ENCODE measurements around the gene EWSR1.

Gene EWSR1

DNA sequence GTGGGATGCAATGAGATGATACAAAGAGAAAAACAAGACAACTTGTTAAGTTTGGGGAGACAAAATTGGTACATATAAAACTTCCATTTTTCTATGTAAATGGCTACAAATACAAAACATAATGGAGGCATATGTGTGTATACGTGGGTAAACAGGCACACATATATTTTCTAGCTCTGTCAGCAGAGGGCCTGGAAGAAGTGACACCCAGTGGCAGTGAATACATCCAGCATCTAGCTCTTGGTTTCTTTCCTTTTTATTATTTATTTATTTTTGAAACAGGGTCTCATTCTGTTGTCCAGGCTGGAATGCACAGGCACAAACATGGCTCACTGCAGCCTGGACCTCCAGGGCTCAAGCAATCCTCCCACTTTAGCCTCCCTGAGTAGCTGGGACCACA lies 52.5 kb downstream of the EWSR1 start:
- DNase-seq, result no peak

DNA sequence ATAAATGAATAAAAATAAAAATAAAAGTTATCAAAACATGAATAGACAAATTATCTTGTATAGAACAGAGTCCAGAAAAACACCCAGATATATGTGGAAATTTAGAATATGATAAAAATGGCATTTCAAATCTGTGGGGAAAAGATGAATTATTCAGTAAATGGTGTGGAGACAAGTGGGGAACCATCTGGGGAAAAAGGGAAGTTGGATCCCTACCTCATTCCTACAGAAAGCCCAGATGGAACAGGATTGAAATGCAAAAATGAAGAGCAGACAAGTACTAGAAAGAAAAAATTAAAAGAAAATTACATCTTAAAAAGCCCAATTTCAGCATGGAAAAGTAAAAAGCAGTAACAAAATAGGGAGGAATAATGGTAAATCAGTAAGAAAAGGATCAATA lies 55.6 kb downstream of the EWSR1 start:
- no peak for DNase-seq

DNA sequence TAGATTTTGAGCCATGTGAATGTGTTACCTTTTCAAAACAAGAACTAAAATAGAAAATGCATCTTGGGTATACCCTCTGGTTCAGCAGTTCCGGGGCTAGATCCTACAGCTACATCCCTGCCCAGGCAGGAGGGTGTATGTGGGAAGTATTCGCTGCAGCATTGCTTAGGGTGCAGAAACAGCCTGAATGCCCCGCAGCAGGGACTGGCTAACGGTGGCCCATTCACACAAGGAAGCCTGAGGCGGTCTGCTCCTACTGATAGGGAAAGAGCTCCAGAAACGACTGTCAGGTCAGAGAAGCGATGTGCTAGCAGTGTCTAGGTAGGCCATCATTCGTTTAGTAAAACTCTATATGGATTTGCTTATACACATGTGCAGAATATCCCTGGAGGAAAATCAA lies 57.3 kb downstream of the EWSR1 start:
- DNase-seq, result no peak

DNA sequence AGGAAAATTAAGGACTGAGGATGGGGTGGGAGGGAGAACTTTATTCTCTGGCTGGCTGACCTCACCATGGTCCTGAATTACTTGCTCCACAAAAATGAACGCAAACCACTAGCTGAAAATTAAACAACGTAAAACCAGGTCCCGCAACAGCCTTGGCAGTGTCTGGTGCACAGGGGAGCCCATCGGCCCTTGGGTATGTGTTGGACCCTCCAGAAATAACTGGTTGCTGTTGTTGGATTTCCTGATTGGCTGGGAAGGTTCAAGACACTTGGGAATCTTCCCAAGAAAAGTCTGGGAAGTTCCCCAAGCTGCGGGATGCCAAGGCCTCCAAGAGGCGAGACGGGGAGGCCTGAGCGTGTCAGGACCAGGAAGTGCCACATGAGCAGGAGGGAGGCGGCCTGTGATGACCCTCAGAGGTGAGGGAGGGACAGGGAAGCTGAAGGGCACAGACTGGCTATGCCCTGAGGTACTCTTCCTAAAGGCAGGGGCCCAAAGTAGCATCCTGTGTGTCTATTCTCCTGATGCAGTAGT lies 57.8 kb downstream of the EWSR1 start:
- no peak for DNase-seq

DNA sequence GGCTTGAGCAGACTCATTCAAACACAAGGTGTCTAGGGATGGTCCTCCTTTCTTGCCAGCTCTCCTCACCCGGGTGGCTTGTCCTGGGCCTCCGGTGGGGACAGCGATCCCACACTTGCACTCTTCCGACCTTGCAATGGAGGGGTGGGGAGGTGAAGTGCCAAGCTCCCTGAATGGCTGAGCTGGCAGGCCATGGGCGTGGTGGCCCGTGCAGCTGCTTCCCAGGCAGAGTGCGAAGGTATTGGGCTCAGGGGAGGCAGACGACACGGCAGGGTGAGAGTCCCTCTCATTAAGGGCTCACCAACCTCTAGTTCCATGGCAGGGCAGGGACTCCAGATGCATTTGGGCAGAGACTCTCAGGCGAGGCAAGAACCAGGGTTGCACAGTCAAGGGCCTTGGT lies 58.4 kb downstream of the EWSR1 start:
- no peak for DNase-seq

DNA sequence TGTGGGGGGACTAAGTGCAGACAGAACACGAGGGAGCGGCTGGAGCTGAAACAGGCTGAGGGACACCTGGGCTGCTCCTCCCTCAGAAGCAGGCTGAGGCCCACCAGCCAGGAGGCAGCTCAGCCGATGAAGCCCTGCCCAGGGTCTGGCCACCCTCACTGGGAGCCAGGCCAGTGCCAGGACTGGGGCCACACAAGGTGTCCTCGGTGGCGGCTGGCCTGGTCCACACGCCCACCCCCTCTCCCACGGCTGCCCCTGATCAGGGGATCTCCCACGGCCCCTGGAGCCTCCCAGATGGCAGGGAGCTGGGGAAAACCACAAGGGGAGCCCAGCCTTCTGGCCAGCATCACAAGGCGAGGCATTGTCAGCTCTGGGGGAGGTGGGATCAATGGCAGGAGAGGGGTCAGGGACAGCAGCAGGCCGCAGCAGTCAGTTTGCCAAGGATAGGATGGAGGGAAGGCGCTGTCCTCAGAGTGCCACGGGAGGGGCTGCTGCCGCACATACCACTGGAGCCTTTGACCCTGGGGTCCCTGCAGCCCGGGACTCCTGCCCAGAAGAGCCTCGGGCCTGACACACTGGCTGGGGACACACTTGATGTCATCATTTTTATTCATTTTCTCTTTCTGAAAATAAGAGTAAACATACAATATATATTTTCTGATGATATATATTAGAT lies 59.2 kb downstream of the EWSR1 start:
- DNase-seq, result no peak

DNA sequence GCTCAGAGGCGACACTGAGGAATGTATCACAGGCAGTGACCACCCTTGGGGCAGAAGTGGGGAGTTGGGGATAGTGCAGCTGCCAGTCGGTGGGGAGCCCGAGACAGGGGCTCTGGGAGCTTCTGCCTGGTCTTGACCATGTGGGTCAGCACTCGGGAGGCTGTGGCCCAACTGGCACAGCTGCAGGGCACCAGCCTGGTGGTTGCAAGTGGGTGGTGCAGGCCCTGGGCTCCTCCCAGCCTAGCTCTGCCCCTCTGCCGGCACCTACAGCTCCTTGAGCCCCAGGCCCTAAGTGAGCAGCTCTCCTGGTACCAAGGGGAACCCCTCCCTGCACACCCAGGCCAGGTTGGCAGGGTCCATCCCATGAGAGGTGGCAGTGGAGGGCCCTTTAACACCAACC lies 60.0 kb downstream of the EWSR1 start:
- no peak for DNase-seq

DNA sequence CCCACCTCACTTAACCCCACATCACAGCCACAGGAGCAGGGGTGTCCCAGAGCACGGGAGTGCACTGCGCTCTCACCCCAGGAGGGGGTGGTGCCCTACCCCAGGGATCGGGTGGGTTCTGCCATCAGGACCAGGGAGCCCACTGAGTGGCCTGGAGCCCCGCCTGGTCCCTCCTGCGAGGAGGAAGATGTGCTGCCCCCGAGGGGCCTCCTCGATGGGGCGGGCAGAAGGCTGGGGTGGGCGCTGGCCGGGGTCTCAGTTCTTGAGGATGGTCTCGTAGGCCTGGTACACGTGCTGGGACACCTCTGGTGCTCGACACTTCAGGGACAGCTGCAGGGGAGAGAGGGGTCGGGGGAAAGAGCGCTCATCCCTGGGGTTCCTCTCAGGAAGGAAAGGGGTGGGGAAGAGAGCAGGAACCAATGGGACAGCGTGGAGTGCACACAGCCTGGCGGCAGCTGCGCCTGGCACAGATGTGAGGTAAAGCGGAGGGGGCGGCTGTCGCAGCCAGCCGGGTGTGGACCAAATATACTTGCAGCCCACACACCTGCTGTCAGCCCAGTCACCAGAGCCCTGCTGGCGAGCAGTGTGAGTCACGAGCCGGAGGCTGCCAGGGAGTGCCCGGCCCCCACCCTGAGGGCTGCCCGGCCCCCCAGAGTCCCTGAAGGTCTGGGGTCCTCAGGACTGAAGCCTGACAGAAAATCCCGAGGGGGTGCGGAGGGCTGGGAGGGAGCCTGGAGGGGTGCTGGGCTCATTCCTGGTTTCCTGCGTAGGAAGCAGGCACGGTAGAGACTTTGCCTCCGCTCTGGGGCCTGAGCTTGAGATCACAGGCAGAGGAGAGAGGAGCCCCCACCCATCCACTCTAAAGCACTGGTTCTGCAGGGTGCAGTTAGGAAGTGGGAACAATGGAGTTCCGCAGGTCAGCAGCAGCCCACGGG lies 60.8 kb downstream of the EWSR1 start:
- DNase-seq, result no peak

DNA sequence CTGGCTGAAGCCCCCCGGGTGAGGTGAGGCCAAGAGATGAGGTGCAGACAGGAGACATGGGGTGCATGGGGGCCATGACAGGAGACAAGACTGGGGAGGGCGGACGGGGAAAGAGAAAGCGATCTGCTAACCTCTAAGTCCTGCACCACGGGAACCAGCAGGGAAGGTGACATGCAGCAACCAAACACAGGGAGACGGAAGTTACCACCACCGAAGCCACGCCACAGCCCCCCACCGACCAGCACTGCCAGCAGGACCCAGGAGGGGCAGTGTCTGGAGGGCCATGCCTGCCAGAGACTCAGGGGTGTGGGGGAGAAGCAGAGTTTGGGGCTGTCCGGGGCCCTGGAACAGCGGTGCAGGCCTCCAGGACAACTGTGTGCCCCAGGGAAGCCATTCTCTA lies 61.5 kb downstream of the EWSR1 start:
- no peak for DNase-seq

DNA sequence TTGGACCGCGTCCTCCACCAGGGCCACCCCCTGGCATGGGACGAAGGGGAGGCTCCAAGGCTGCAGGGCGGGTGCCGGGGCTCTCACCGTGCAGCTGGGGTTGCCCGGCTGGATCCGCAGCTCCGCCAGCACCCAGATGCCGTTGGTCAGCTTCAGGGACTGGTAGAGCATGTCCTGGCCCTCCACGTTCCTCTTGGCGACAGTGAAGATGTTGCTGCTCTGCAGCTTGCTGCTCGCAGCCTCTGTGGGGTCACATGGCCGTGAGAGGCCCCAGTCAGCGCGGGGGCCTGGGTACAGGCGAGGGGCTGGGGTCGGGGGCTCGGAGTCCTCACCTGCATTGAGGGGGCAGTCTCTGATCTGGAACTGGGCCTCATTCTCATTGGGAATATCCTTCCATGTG lies 62.2 kb downstream of the EWSR1 start:
- DNase-seq, result no peak

DNA sequence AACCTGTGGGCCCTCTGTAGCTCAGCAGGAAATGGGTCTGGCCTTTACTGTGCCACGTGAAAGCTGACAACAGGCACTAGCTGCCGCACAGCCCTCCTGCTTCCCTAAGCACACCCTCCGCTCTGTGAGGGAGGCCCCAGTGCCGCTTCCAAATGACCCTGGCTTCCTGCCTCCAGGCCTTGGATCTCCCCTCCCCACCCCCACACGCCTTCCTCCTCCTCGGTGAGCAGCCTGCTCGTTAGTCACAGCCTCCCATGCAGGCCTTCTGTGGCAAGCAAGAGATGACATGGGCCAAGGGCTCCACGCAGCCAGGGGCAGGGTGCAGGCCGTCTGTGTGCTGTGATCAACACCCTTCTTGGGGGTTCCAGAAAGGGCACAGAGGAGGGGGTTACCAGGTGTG lies 62.7 kb downstream of the EWSR1 start:
- no peak for DNase-seq

DNA sequence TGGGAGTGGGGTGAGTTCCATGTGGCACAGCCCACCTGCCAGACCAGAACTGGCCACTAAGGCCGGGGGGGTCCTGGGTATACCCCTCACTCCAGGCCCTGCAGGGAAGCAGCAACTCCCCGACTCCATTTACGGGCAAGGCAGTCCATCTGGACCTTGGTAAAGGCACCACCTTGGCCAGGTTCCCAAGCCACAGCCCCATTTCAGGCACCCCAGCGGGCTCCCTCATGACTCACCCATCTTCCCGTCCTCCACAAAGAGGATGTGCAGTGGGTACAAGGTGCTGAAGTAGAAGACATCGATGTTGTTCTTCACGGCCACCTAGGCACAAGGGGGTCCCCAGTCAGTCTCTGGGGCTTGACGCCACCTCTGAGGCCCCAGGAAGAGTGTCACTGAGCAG lies 63.1 kb downstream of the EWSR1 start:
- no peak for DNase-seq

DNA sequence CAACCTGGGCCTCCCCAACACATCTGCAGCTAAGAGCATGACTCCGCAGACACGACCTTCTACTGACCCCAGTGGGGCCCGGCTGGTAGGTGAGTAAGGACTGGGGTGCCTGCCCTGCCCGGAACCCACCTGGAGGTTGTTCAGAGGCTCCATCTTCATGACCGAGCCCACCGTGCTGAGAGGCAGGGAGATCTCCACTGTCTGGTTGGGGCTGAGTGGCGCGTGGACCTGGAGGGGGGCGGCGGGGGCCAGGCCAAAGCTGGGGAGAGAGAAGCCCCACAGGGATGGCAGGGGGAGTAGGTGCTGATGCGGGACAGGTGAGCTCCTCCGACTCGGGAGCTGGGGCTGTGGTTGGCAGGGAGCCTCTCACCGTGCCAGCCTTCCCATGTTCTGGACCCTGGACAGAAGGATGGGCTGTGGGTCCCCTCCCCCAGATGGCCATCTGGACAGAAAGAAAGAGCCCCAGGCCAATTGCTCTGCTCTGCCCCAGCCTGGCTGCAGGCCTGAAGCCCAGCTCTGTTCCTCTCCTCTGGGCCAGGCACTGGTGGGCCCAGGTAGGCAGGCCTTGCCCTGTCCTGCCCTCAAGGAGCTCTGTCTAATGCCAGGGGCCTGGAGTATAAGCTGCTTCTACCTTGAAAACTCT lies 63.7 kb downstream of the EWSR1 start:
- DNase-seq, result no peak

DNA sequence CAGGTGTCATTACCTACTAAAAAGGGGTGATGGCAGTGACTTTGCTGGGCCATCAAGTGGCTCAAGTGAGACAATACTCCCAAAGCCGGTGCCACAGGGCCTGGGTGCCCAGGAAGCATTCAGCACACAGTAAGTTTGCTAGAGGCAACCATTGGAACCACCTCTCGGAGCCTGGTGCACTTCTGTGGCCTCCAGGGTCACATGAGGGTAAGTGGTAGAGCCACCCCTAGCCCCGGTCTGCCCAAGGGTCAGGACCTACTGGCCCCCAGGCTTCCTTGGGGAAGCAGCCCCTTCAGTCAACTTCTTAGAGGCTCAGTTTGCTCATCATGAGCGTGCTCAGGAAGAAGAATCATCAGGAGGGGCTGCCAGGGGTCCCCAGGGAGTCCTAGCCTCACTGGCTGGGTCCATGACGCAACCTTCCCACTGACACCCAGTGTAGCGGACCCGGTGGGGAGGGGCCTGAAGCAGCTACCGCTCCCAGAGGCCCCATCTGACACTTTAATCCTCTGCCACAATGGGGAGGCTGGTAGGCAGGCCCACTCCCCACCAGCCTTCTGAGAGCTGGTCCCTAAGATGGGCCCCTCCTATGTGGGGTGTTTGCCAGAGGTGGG lies 64.9 kb downstream of the EWSR1 start:
- no peak for DNase-seq

DNA sequence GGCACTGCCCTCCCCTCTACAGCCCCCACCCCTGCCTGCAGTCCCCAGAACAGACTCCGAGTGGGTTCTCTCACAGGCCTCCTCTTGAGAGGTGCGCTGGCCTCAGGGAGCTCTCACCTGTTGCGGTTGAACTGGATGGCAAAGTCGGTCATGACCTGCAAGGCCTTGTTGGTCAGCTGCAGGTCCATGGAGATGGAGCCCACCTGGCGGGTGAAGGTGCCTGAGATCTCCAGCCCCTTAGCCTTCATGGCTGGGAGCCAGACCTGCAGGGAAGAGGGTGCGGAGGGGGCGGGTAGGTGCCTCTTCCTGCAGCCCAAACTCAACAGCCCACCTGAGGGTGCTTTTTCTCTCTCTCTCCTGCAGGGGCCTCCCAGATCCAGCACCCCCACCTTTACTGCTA lies 66.1 kb downstream of the EWSR1 start:
- no peak for DNase-seq

DNA sequence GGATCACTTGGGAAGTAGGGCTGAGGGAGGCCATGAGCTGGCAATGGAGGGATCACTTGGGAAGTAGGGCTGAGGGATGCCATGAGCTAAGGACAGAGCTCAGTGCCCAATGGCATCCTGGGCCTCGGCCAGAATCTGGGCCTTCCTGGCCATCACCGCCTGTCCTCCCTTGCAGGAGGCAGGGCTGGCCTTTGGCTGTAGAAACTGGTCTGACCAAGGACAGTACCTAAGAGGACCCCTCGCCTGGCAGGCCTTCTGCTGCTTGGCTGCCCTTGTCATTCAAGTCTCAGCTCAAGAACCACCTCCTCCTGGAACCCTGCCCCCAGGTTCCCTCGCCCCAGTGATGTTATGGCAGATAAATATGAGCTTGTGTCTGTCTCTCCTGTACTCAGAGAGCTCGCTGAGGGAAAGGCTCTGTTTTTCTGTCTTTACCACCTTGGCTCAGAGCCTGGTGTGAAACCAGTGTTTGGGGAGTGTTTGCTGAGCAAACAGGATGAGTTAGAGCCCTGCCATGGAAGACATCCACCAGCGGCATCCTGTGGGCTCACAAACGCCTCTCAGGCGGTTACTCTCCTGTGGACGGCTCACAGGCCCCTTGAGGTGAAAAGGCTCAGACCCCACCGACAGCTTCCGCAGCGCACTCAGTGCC lies 66.8 kb downstream of the EWSR1 start:
- no peak for DNase-seq

DNA sequence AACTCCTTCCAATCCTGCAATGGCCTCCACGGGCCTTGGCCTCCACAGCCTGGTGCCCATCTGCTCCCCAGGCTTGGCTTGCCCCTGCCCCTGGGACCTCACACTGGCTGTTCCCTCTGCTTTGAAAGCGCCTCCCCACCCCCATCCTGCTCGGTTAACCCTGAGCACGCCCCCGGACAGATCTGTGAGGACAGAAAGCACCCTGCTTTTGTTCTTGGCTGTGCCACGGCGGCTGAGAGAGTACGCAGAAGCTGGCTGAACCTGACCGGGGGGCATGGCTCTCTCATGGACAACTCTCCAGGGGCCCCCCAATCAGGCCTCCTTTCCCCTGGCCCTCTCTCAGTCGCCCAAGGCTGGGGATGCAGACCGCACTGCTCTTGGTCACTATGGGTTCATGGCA lies 67.6 kb downstream of the EWSR1 start:
- DNase-seq, result no peak

DNA sequence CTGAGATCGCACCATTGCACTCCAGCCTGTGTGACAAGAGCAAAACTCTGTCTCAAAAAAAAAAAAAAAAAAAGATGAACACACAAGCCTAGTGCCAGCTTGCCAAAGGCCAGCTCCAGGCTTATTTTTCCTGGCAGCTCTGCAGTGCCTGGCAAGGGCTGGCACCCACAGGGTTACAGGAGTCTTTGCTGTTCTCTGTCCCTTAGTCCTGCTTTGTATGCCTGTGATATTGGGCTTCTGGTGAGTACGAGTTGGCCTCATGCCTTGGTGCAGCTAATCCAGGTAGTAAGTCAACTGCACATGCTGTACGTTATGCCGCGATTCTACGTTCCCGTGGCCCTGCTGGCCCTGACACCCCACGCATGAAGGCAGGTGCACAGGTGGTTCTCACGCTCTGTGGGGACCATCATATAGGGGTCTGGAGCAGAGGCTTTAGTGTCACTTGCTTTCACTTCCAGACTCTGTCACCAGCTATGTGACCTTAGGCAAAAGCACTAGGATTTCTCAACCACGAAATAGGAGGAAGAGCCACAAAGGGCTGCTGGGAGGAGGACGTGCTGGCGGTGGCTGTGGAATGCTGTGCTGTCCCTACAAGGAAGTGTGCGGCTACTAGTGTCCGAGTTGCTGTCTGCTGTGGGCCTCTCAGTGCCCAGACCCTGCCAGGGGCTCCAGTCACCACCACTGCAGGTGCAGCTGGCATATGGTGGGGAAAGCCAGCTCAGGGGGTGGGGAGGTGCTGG lies 68.9 kb downstream of the EWSR1 start:
- DNase-seq, result no peak

DNA sequence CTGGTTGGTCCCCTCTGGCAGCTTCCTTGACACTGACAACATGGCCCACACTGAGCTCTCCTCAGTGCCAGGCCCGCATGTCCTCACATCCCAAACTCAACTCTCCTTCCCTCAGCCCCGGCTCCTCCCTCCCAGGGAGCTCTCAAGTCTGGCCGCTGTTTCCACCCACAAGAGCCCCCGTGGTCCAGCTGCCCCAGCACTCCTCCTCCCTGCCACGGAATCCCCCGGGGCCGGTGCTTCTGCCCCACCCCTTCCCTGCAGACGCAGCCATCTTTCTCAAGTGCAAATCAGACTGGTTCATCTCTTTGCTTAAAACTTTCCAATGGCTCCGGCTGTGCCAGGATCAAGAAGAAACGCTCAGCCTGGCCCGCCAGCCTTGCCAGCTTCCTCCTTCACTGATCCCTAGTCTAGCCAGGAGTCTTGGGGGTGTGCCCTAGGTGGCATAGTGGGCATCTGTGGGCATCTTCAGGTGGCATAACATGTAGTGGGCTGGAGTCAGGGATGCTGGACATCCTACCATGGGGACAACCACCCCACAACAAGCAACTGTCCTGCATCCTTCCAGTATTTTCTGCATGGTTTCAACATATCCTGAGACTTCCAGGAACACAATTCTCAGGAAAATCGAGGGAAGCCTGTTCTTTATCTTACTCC lies 69.7 kb downstream of the EWSR1 start:
- no peak for DNase-seq

DNA sequence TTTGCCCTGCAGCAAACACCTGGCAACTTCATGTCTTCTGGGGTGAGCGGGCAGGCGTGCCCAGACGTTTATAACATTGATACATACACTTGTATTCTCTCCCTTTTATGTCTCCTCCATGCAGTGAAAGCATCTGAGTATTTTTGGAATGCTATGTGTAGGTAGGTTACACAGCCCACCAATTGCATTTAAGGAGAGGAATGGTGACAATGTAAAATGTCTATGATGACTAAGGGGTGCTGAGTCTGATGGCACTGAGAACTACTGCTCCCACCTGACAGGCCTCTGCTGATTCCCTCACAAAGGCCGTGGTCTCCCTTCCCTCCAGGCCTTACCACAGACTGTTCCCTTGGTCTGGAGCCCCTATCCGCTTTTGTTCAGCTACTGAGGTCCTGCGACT lies 70.3 kb downstream of the EWSR1 start:
- DNase-seq, result no peak
